HUES6 (cell line): ENCODE data around the gene SEMA3D.

Experiments used
- H3K27ac ChIP-seq: 2 replicates; pipeline ENCODE4 v1.7.0; 2013; ENCODE audit warnings: low read depth, mild to moderate bottlenecking, low read length, inconsistent platforms
- H3K27me3 ChIP-seq: 2 replicates; pipeline ENCODE4 v1.6.1; 2013; ENCODE audit warnings: low read length; ENCODE audit not compliant: control insufficient read depth, insufficient read depth
- H3K36me3 ChIP-seq: 2 replicates; pipeline ENCODE4 v1.6.1; 2013; ENCODE audit warnings: low read length; ENCODE audit not compliant: control insufficient read depth, insufficient read depth
- H3K4me1 ChIP-seq: 2 replicates; pipeline ENCODE4 v1.6.1; 2013; ENCODE audit warnings: low read length; ENCODE audit not compliant: control insufficient read depth, insufficient read depth
- H3K4me3 ChIP-seq: 2 replicates; pipeline ENCODE4 v1.5.1; 2013; ENCODE audit warnings: low read depth, low read length
- H3K9ac ChIP-seq: one replicate; pipeline ENCODE4 v1.6.1; 2013; ENCODE audit warnings: mild to moderate bottlenecking, low read length
- H3K9me3 ChIP-seq: 2 replicates; pipeline ENCODE4 v1.6.1; 2013; ENCODE audit warnings: low read depth, low read length; ENCODE audit not compliant: control insufficient read depth, insufficient read depth

Gene SEMA3D

DNA sequence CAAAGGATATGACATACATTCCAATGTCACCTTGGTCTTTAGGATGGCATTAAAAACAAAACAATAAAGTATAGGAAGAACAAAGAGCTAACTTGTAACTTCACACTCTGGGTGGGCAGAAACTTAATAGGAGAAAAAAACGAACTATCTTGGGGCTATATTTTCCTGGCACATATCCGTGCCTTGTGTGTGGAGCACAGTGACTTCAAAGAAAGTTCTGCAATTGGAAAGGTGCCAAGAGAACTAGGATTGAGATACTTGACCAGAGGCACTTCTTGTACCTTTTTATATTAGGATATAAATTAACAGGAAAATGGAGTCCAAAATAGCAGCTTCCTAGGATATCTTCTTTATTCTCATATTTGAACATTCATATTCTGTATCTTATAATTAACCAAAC is 148.4 kb downstream of the SEMA3D start:
- no peak overlapping the region for H3K4me3 ChIP-seq
- no peaks in the 10 kb centered on the region for H3K27me3 ChIP-seq
- no peak overlapping the region for H3K27ac ChIP-seq
- H3K9me3 ChIP-seq: no peaks in the 10 kb centered on the region
- no peaks in the 10 kb centered on the region for H3K4me1 ChIP-seq
- H3K9ac ChIP-seq: no peak overlapping the region
- H3K36me3 ChIP-seq: no peaks in the 10 kb centered on the region

- Histone ChIP-seq H3K36me3 (no peaks in the 10 kb centered on the region), H3K27me3 (no peaks in the 10 kb centered on the region), H3K27ac (no peak overlapping the region), H3K4me3 (no peak overlapping the region), H3K4me1 (no peaks in the 10 kb centered on the region), H3K9me3 (no peaks in the 10 kb centered on the region), H3K9ac (no peak overlapping the region)
Observed at GRCh38 chr7:85033263-85033662, 153.6 kb downstream of the SEMA3D start.

- H3K9me3 ChIP-seq: no peaks in the 10 kb centered on the region
- no peak overlapping the region for H3K4me3 ChIP-seq
- no peaks in the 10 kb centered on the region for H3K4me1 ChIP-seq
- no peak overlapping the region for H3K27ac ChIP-seq
- H3K36me3 ChIP-seq: no peaks in the 10 kb centered on the region
- H3K9ac ChIP-seq: no peak overlapping the region
- H3K27me3 ChIP-seq: no peaks in the 10 kb centered on the region
Observed at GRCh38 chr7:85031475-85031874, 155.4 kb downstream of the SEMA3D start.

DNA sequence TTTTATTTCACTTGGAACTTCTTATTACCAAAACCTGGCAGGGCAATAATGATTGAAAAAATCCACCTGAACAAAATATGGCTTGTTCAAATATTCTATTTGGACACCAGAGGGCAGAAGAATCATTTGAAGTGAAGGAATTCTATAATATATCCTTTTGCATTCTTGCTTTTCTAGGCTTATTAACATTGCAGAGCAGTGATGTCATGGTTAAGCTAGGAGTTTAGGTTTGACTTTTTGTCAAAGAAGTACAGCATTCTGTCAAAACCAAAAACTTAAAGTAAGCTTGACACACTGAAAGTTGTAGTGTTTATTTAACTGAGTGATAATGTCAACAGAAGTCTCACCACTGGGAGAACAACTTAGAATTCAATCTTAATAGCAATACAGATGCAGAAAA is 156.0 kb downstream of the SEMA3D start:
- Histone ChIP-seq H3K4me3 (no peak overlapping the region), H3K27ac (no peak overlapping the region)

GRCh38 chr7:85025312-85025756 is 161.5 kb downstream of the SEMA3D start:
- Histone ChIP-seq H3K36me3 (no peaks in the 10 kb centered on the region), H3K27ac (no peak overlapping the region), H3K4me1 (no peaks in the 10 kb centered on the region), H3K9ac (no peak overlapping the region), H3K4me3 (no peak overlapping the region), H3K9me3 (no peaks in the 10 kb centered on the region), H3K27me3 (no peaks in the 10 kb centered on the region)

More for the DNA sequence above, 156.0 kb downstream of the SEMA3D start:
- no peaks in the 10 kb centered on the region for H3K4me1 ChIP-seq
- H3K9ac ChIP-seq: no peak overlapping the region
- no peaks in the 10 kb centered on the region for H3K9me3 ChIP-seq
- H3K27me3 ChIP-seq: no peaks in the 10 kb centered on the region
- H3K36me3 ChIP-seq: no peaks in the 10 kb centered on the region

DNA sequence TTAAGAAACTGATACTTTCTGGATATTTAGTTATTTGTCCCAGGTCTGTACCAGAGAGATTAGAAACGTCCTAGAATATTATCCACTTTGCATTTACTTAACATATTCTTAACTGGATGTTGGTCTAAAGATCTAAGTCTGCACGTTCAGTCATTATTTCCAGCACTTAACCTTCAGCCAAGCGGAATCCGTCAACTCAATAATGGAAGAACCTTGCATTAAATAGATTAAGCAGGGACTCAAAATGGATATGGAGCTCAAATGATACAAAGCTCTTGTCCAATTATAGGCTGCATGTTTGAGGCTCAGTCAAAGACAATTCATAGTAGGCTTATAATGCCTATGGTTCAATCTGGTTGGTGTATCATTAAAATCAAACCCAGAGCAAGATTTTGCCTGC is 162.9 kb downstream of the SEMA3D start:
- no peak overlapping the region for H3K4me3 ChIP-seq
- H3K36me3 ChIP-seq: no peaks in the 10 kb centered on the region
- no peaks in the 10 kb centered on the region for H3K27me3 ChIP-seq
- no peak overlapping the region for H3K27ac ChIP-seq
- H3K9me3 ChIP-seq: no peaks in the 10 kb centered on the region
- H3K4me1 ChIP-seq: peaks cover 13% of the 10 kb centered on the region
- no peak overlapping the region for H3K9ac ChIP-seq

- H3K4me1 ChIP-seq: peaks cover 14% of the 10 kb centered on the region
- H3K9me3 ChIP-seq: no peaks in the 10 kb centered on the region
- no peak overlapping the region for H3K27ac ChIP-seq
- H3K27me3 ChIP-seq: no peaks in the 10 kb centered on the region
- no peak overlapping the region for H3K4me3 ChIP-seq
- no peak overlapping the region for H3K9ac ChIP-seq
- H3K36me3 ChIP-seq: no peaks in the 10 kb centered on the region
Observed at GRCh38 chr7:85023066-85023712, 163.7 kb downstream of the SEMA3D start.

DNA sequence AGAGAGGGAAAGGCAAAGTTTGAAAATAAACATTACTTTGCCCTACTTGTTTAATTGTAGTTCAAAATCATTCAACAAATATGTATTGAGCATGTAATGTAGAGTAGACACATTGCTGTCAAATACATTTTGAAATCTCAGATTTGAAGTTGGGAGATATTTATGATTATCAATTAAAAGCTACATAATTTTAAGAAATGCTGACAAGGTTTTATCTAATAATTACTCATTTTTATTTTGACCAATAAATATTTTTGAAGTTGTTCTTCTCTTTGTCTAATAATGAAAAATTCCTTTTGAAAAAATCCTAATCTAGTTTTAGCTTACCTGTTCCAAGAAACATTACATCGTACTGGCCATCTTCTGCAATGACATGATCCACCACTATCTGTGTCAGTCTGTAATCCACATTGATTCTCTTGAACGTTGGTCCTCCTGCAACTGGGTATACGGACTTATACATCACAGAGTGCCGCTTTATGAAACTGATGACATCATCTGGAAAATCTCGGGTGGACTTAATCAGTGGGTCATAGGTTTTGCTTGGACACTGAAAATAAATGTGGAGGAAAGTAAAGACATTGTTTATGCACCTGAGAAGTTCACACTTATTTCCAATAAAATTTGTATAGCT is 164.7 kb downstream of the SEMA3D start:
- H3K4me1 ChIP-seq: peaks cover 14% of the 10 kb centered on the region
- H3K27ac ChIP-seq: no peak overlapping the region
- no peaks in the 10 kb centered on the region for H3K36me3 ChIP-seq
- no peaks in the 10 kb centered on the region for H3K27me3 ChIP-seq
- H3K9ac ChIP-seq: no peak overlapping the region
- no peak overlapping the region for H3K4me3 ChIP-seq
- H3K9me3 ChIP-seq: no peaks in the 10 kb centered on the region

GRCh38 chr7:85021101-85021704 is 165.7 kb downstream of the SEMA3D start:
- H3K27me3 ChIP-seq: no peaks in the 10 kb centered on the region
- H3K4me1 ChIP-seq: peaks cover 14% of the 10 kb centered on the region
- H3K4me3 ChIP-seq: no peak overlapping the region
- no peaks in the 10 kb centered on the region for H3K9me3 ChIP-seq
- no peak overlapping the region for H3K27ac ChIP-seq
- no peak overlapping the region for H3K9ac ChIP-seq
- H3K36me3 ChIP-seq: no peaks in the 10 kb centered on the region

DNA sequence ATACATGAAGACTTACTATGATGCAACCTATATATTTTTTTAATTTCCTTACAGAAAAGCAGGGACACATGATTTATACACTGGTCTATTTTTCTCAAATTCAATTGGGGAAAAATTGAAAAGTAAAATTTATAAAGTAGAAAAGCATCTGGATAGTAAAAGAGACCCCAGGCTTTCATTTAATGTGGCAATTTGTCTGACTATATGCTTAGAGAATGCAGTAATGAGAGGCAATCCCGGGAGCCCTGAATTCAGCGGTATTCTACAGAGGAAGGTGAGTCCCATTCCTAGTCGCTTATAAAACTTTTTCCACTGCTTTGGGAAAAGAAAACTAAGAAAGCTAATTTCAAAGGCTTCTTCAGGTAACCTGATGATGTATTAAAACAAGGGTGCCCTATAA is 167.1 kb downstream of the SEMA3D start:
- no peaks in the 10 kb centered on the region for H3K27me3 ChIP-seq
- no peak overlapping the region for H3K27ac ChIP-seq
- no peak overlapping the region for H3K4me3 ChIP-seq
- no peak overlapping the region for H3K9ac ChIP-seq
- peaks cover 14% of the 10 kb centered on the region for H3K4me1 ChIP-seq
- H3K9me3 ChIP-seq: no peaks in the 10 kb centered on the region
- no peaks in the 10 kb centered on the region for H3K36me3 ChIP-seq

GRCh38 chr7:85019176-85019575 is 167.7 kb downstream of the SEMA3D start:
- no peak overlapping the region for H3K27ac ChIP-seq
- H3K4me1 ChIP-seq: peaks cover 14% of the 10 kb centered on the region

More at GRCh38 chr7:85019176-85019575, 167.7 kb downstream of the SEMA3D start:
- no peaks in the 10 kb centered on the region for H3K27me3 ChIP-seq
- no peaks in the 10 kb centered on the region for H3K9me3 ChIP-seq
- H3K36me3 ChIP-seq: no peaks in the 10 kb centered on the region
- H3K4me3 ChIP-seq: no peak overlapping the region
- H3K9ac ChIP-seq: no peak overlapping the region
